ENCODE results near the gene KANSL1. TPM values are rescaled to one million over a fixed set of nuclear protein-coding genes. Genes with fewer than 3 reads are reported as not detected.

KANSL1 gene
- total RNA-seq, 2 experiments from 2014 or later = 99.5 to 105 TPM

DNA sequence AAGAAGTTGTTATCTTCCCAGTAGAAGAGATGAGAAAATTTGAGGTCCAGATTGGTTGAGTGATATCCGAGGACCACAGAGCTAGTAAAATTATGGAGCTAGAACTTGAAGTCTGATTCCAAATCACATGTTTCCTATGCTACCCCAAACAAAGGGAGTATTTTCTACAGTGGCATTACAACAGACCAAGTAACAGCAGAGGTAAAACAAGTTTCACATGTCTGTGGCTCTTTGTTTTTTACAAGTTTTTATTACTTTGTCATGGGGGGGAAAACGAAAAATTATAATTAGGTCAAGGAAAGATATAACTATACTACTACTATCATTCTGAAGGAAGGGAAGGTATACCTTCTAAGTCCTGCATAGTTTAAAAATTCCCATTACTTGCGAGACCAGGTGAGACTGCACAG lies 49.4 kb downstream of the KANSL1 start:
- H3K27me3 Mint-ChIP-seq = no peaks in the 10 kb centered on the region
- ChIA-PET POLR2A (interaction anchor here (2.8 kb wide), 1 partner anchor 11 kb away, joined by 20 read pairs; no protein-coding TSS in a partner anchor), CTCF (interaction anchor here (0.9 to 1.1 kb wide), 2 partner anchors 27 to 142 kb away, joined by 3 read pairs; no protein-coding TSS in a partner anchor)
- H3K27ac Mint-ChIP-seq = no peak overlapping the region
- H3K36me3 Mint-ChIP-seq (ENCODE audit: low read depth) = peaks cover 28% of the 10 kb centered on the region
- no peak overlapping the region for H3K4me3 Mint-ChIP-seq
- no peak for DNase-seq
- H3K4me1 Mint-ChIP-seq = peaks cover 78% of the 10 kb centered on the region
- H3K9me3 Mint-ChIP-seq = no peaks in the 10 kb centered on the region

DNA sequence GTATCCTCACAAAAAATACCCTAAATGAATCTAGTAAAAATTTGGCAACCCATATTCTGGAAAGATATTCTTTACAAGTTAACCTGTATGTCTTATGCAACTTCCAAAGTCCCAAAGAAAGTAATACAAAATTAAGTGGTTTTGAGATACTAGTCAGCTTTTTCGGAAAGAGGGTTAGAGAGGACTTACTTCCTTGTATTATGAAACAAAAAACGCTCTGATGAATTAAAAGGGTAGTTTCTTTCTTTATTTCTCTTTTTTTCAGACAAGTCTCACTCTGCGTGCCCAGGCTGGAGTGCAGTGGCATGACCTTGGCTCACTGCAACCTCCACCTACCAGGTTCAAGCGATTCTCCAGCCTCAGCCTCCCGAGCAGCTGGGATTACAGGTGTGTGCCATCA lies 51.6 kb downstream of the KANSL1 start:
- CTCF ChIA-PET = interaction anchor here (1.3 kb wide), 1 partner anchor 45 kb away, joined by 4 read pairs; no protein-coding TSS in a partner anchor
- H3K36me3 Mint-ChIP-seq (ENCODE audit: low read depth) = peaks cover 27% of the 10 kb centered on the region
- no peak overlapping the region for H3K27ac Mint-ChIP-seq
- no peak for DNase-seq
- H3K27me3 Mint-ChIP-seq = no peaks in the 10 kb centered on the region
- H3K4me1 Mint-ChIP-seq = peaks cover 77% of the 10 kb centered on the region
- no peak overlapping the region for H3K4me3 Mint-ChIP-seq
- POLR2A ChIA-PET = interaction anchor here (1.2 kb wide), 1 partner anchor 12 kb away, joined by 5 read pairs; no protein-coding TSS in a partner anchor
- no peaks in the 10 kb centered on the region for H3K9me3 Mint-ChIP-seq

DNA sequence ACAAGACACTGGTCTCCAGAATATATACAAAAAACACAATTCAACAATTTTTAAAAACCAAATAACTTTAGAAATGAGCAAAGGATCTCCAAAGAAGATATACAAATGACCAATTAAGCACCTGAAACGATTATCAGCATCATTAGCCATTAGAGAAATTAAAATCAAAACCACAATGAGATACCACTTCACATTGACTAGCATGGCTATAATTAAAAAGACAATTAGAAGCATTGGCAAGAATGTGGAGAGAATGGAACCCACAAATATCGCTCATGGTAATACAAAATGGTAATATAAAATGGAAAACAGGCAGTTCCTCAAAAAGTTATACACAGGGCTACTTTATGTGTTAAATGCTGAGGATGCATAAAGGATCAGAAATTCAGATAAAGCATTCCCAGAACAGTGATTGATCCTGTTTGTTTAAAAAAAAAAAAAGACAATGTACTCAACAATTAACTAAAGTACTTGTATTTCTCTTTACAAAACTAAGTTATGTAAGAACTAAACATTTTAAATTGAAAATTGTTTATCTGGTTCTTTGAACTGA lies 52.5 kb downstream of the KANSL1 start:
- no peak overlapping the region for H3K27ac Mint-ChIP-seq
- CTCF ChIA-PET = no interaction called here
- POLR2A ChIA-PET = no interaction called here
- DNase-seq = no peak
- no peaks in the 10 kb centered on the region for H3K9me3 Mint-ChIP-seq
- peaks cover 26% of the 10 kb centered on the region for H3K36me3 Mint-ChIP-seq (ENCODE audit: low read depth)
- H3K4me1 Mint-ChIP-seq = peaks cover 79% of the 10 kb centered on the region
- H3K27me3 Mint-ChIP-seq = no peaks in the 10 kb centered on the region
- no peak overlapping the region for H3K4me3 Mint-ChIP-seq

DNA sequence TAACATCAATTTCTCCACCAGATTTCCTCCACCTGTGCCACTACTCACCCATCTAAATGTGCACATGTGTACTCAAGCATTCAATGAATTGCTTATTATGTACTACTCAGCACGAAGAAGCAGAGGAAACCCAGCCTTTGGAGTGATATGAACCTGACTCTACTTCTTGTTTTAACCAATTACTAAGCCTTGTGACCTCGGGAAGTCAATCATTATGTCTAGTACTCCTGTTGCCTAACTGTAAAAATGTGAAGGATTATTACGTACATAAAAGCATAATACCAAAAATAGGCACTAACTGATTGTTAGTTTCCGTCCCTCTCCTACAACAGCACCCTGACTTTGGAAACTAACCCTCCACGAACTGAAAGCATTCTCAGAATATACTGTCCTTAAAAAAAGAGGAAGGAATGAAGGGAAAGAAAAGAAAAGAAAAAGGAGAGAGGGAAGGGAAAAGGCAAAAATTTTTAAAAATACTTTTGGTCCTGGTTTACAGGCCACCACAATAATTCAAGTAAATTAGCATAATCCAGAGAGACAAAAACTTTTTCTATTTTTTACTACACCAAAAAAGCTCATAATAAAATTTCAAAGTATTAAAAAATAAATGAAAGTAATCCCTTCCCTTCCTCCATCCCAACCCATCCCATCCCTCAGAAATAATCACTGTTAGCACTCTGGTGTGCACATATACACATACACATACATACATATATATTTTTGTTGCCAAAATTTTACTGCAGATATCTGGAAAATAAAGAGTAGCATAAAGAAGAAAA lies 53.6 kb downstream of the KANSL1 start:
- ChIA-PET POLR2A (no interaction called here), CTCF (no interaction called here)

DNA sequence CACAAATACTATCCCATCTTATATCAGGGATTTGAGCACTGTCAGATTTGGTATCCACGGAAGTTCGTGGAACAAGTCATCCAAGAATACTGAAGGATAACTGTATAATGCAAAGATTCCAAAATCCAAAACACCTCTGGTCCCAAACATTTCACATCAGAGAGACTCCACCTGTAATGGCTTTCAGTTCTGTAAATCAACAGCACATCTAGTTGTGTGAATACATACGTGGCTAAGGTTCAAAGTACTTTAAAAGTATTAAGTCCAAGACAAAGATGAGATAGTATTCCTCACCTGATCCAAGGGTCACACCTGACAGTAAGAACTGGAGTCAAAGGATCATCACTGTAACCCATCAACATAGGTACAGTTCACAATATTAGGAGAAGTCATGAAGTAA lies 54.8 kb downstream of the KANSL1 start:
- Mint-ChIP-seq H3K4me1 (peaks cover 70% of the 10 kb centered on the region), H3K9me3 (no peaks in the 10 kb centered on the region)
- CTCF ChIA-PET = no interaction called here

More for the DNA sequence above, 53.6 kb downstream of the KANSL1 start:
- Mint-ChIP-seq H3K36me3 (ENCODE audit: low read depth) (peaks cover 26% of the 10 kb centered on the region), H3K27me3 (no peaks in the 10 kb centered on the region), H3K4me3 (no peak overlapping the region), H3K27ac (no peak overlapping the region), H3K4me1 (peaks cover 76% of the 10 kb centered on the region), H3K9me3 (no peaks in the 10 kb centered on the region)
- no peak for DNase-seq

DNA sequence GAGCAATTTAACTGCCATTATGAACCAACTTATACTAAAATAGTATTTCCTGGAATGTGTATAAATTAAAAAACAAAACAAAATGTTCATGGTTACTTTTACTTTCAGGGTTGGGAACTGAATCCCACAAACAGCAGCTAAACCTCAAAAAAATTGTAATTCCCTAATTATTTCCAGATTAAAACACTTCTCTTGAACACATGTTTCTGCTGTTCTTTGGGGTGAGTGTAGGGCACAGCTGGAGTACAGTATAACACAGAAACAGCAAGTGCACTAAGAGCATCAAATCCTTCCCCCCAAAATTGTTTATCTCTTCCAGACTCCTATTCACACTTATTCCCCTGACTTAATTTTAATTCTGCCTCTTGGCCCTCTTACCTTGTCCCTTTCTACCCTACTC lies 56.4 kb downstream of the KANSL1 start:
- DNase-seq = no peak
- Mint-ChIP-seq H3K9me3 (no peaks in the 10 kb centered on the region), H3K4me1 (peaks cover 63% of the 10 kb centered on the region), H3K4me3 (no peak overlapping the region), H3K27ac (no peak overlapping the region), H3K36me3 (ENCODE audit: low read depth) (peaks cover 38% of the 10 kb centered on the region), H3K27me3 (no peaks in the 10 kb centered on the region)
- POLR2A ChIA-PET = interaction anchor here (0.6 to 2.2 kb wide), 3 partner anchors 9 to 17 kb away, joined by 3 to 5 read pairs (median 3); no protein-coding TSS in a partner anchor
- CTCF ChIA-PET = no interaction called here

More for the DNA sequence above, 54.8 kb downstream of the KANSL1 start:
- Mint-ChIP-seq H3K27ac (no peak overlapping the region), H3K36me3 (ENCODE audit: low read depth) (peaks cover 31% of the 10 kb centered on the region), H3K27me3 (no peaks in the 10 kb centered on the region), H3K4me3 (no peak overlapping the region)
- POLR2A ChIA-PET = no interaction called here
- DNase-seq = no peak

DNA sequence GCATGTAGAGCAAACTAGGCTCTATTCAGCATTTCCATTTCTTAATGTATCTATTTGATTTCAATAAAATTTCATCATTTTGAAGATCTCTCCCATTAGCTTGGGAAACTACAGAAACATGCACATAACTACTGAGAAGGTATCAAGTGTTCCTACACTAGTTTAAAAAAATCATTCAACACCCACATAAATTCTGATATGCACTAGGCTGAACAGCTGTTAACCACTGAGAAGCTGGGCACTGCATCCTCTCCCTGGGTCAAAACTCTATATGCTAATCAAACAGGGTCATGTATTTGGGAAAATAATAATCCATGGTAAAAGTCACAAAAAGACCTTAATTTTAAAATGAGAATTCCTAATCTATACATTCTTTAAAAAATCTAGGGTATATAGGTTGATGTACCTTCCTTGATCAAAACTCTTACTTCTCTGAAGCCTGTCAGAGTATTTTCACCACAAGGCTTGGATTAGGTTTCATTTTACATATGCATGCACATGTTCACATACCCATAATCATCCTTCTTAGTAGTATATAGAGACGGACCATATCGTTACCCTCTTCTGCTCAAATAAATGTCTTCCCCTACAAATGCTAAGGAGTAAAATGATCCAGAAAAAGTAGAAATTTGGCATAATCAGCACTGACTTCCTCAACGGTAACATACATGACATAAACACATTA lies 57.2 kb downstream of the KANSL1 start:
- Mint-ChIP-seq H3K27ac (peak overlapping the region; percentile 10), H3K4me3 (no peak overlapping the region), H3K36me3 (ENCODE audit: low read depth) (peaks cover 34% of the 10 kb centered on the region), H3K27me3 (no peaks in the 10 kb centered on the region), H3K4me1 (peaks cover 56% of the 10 kb centered on the region), H3K9me3 (no peaks in the 10 kb centered on the region)
- DNase-seq = no peak
- POLR2A ChIA-PET = interaction anchor here (2.2 kb wide), 1 partner anchor 10 kb away, joined by 5 read pairs; no protein-coding TSS in a partner anchor
- CTCF ChIA-PET = no interaction called here

DNA sequence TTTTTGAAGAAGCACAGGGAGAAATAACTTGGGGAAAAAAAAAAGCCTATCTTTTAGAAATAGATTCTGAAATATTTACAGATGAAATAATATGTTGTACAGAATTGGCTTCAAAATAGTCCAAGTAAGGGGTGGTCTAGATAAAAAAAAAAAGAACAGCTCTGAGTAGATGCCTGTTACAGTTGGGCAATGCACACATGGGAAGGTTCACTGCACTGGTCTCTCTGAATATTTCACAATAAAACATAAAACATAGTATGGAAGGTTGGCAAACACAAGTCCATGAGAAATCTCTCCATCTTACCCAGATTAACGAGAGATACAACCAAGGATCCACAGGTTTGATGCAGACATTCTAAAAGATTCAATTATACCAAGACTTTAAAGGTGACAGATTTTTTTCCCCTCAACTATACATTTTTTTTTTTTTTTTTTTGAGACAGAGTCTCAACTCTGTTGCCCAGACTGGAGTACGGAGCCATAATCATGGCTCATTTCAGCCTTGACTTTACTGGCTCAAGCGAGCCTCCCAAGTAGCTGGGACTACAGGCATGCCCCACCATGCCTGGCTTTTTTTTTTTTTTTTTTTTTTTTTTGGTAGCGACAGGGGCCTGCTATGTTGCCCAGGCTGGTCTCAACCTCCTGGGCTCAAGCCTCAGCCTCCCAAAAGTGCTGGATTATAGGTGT lies 58.0 kb downstream of the KANSL1 start:
- Mint-ChIP-seq H3K4me3 (no peak overlapping the region), H3K27me3 (no peaks in the 10 kb centered on the region), H3K4me1 (peaks cover 59% of the 10 kb centered on the region), H3K27ac (no peak overlapping the region), H3K9me3 (no peaks in the 10 kb centered on the region), H3K36me3 (ENCODE audit: low read depth) (peaks cover 38% of the 10 kb centered on the region)
- ChIA-PET POLR2A (interaction anchor here (2.2 kb wide), 1 partner anchor 11 kb away, joined by 5 read pairs; no protein-coding TSS in a partner anchor), CTCF (interaction anchor here (0.6 kb wide), 1 partner anchor 130 kb away, joined by 5 read pairs; no protein-coding TSS in a partner anchor)
- no peak for DNase-seq

DNA sequence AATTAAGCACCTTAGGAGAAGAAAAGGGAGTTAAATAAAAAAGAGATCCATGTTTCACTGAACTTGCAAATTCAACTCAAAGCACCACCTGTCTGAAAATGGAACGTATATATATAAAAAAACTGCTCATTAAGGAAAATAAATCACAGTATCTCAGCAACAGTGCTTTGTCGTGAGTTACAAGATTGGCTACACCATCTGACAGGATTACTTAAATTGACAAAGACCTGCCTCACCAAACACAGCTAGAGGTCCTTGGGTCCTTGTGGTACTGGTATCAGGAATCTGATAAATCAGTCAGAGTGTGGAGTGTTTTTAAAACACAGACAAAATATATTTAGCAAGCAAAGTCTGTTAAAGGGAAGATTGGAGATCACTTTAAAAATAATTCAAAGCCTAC lies 63.9 kb downstream of the KANSL1 start:
- ChIA-PET POLR2A (no interaction called here), CTCF (no interaction called here)
- Mint-ChIP-seq H3K27me3 (no peaks in the 10 kb centered on the region), H3K9me3 (no peaks in the 10 kb centered on the region), H3K36me3 (ENCODE audit: low read depth) (peaks cover 35% of the 10 kb centered on the region), H3K4me1 (peaks cover 20% of the 10 kb centered on the region), H3K4me3 (no peak overlapping the region), H3K27ac (no peak overlapping the region)
- DNase-seq = no peak

DNA sequence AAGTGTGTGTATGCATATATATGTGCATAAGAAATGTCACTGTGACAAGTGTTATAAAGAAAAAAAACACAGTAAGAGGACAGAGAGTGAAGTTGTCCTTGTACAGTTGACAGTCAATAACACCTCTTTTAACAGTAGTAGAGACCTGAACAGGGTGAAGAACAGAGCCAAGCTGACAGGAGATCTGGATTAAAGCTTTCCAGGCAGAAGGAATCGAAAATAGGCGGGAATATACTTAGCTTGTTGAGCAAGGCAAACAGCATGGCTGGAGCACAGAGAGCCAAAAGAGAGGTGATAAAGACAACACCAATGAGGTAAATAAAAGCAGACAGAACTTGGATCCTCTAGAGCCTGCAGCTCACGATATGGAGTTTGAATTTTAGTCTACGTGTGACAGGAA lies 64.8 kb downstream of the KANSL1 start:
- H3K27me3 Mint-ChIP-seq = no peaks in the 10 kb centered on the region
- peaks cover 22% of the 10 kb centered on the region for H3K4me1 Mint-ChIP-seq
- CTCF ChIA-PET = no interaction called here
- DNase-seq = no peak
- H3K9me3 Mint-ChIP-seq = no peaks in the 10 kb centered on the region
- no peak overlapping the region for H3K4me3 Mint-ChIP-seq
- POLR2A ChIA-PET = no interaction called here
- no peak overlapping the region for H3K27ac Mint-ChIP-seq
- peaks cover 32% of the 10 kb centered on the region for H3K36me3 Mint-ChIP-seq (ENCODE audit: low read depth)

DNA sequence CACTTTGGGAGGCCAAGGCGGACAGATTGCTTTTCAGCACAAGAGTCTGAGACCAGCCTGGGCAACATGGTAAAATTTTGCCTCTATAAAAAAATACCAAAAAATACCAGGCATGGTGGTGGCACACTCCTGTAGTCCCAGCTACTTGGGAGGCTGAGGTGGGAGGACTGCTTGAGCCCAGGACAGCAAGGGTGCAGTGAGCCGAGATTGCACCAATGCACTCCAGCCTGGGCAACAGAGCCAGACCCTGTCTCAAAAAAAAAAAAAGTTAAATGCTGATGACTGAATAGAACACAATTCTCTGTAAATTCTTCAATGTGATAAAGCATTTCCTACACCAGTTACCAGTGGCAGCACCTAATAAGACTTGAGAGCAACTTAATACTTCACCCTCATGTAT lies 65.7 kb downstream of the KANSL1 start:
- POLR2A ChIA-PET = no interaction called here

DNA sequence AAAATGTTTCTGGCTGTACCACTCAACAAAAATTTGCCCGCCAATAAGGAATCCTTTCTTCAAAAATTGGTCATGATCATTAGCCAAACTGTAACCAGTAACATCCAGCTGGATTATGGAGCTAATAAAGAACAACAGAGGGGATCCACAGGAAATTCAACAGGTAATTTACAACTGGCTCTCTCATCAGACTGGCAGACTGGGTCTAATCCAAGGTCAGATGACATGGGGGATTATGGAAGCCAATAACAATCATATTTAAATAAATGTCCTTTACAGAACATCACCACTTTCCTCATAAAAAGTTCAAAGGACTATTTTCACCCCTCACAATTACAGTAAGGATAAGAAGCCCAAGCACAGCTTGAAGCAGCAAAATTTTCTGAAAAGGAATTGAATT lies 66.4 kb downstream of the KANSL1 start:
- H3K27ac Mint-ChIP-seq = no peak overlapping the region
- peaks cover 26% of the 10 kb centered on the region for H3K36me3 Mint-ChIP-seq (ENCODE audit: low read depth)
- CTCF ChIA-PET = interaction anchor here (0.6 to 1.1 kb wide), 2 partner anchors 27 to 51 kb away, joined by 4 read pairs; no protein-coding TSS in a partner anchor
- peaks cover 33% of the 10 kb centered on the region for H3K4me1 Mint-ChIP-seq
- no peak for DNase-seq
- no peaks in the 10 kb centered on the region for H3K27me3 Mint-ChIP-seq
- no peak overlapping the region for H3K4me3 Mint-ChIP-seq
- POLR2A ChIA-PET = no interaction called here
- H3K9me3 Mint-ChIP-seq = no peaks in the 10 kb centered on the region

More for the DNA sequence above, 65.7 kb downstream of the KANSL1 start:
- no peaks in the 10 kb centered on the region for H3K9me3 Mint-ChIP-seq
- H3K4me1 Mint-ChIP-seq = peaks cover 26% of the 10 kb centered on the region
- CTCF ChIA-PET = no interaction called here
- H3K27ac Mint-ChIP-seq = no peak overlapping the region
- no peak for DNase-seq
- H3K4me3 Mint-ChIP-seq = no peak overlapping the region
- H3K36me3 Mint-ChIP-seq (ENCODE audit: low read depth) = peaks cover 26% of the 10 kb centered on the region
- no peaks in the 10 kb centered on the region for H3K27me3 Mint-ChIP-seq

DNA sequence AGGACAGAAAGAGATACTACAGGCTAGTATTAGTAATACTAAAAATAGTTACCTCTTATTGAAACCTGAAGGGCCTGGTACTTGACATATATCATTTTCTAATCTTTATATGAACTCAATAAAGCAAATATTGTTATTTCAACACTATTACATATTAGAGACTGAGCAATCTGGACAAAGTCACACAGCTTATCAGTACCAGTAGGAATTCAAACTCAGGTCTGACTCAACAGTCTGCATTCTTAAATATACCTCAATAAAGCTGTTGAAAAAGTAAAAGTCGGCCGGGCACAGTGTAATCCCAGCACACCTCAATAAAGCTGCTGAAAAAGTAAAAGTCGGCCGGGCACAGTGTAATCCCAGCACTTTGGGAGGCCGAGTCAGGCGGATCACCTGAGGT lies 67.4 kb downstream of the KANSL1 start:
- POLR2A ChIA-PET = no interaction called here
- peaks cover 40% of the 10 kb centered on the region for H3K4me1 Mint-ChIP-seq
- no peaks in the 10 kb centered on the region for H3K9me3 Mint-ChIP-seq
- CTCF ChIA-PET = interaction anchor here (1.1 kb wide), 1 partner anchor 52 kb away, joined by 4 read pairs; no protein-coding TSS in a partner anchor
- H3K27me3 Mint-ChIP-seq = no peaks in the 10 kb centered on the region
- H3K27ac Mint-ChIP-seq = no peak overlapping the region
- DNase-seq = no peak
- peaks cover 32% of the 10 kb centered on the region for H3K36me3 Mint-ChIP-seq (ENCODE audit: low read depth)
- no peak overlapping the region for H3K4me3 Mint-ChIP-seq
